Stomach (tissue), 9 donors: ENCODE measurements around the gene FHL2. TPM values are rescaled to one million over a fixed set of nuclear protein-coding genes. Genes with fewer than 3 reads are reported as not detected.
A peak's percentile ranks its signal among the peaks of the same experiment; 100 is the strongest.

Experiments
- DNase-seq, 2 donors: peaks; one replicate each; pipeline versions ENCODE4 v3.0.0 to v3.0.0-alpha.2; 2013 to 2019
- H3K27ac ChIP-seq, 5 donors: fragments of 200-600 bp in 4 of 5; sonication (generic) in 4 of 5; one replicate each; pipeline ENCODE4 v1.5.1; 2013 to 2019; ENCODE audit warnings: mild to moderate bottlenecking in 1 of 5, moderate library complexity in 1 of 5
- H3K27me3 ChIP-seq, 3 donors: fragments of 200-600 bp; sonication (generic); one replicate each; pipeline ENCODE4 v1.5.1; 2017 to 2019; ENCODE audit warnings: mixed run types in 1 of 3
- H3K36me3 ChIP-seq, 4 donors: fragments of 200-600 bp; sonication (generic); 1 replicate in 3 of 4; 2 replicates in 1 of 4; pipeline ENCODE4 v1.5.1; 2016 to 2019
- H3K4me1 ChIP-seq, 4 donors: fragments of 200-600 bp; sonication (generic); one replicate each; pipeline ENCODE4 v1.5.1; 2016 to 2019
- H3K4me3 ChIP-seq, 4 donors: fragments of 200-600 bp; sonication (generic) in 3 of 4; one replicate each; pipeline ENCODE4 v1.5.1; 2016 to 2019; ENCODE audit warnings: mild to moderate bottlenecking in 1 of 4
- H3K9me3 ChIP-seq, 4 donors: fragments of 200-600 bp; sonication (generic); one replicate each; pipeline ENCODE4 v1.5.1; 2016 to 2019
- CTCF ChIP-seq, 7 experiments: fragments of 450-650 bp in 4 of 7; fragments of 200-600 bp in 3 of 7; sonication (generic) in 3 of 7; IDR thresholded peaks; one replicate each; pipeline ENCODE4 v1.5.1; 2016 to 2019; ENCODE audit warnings: antibody characterized with exemption in 7 of 7, control low read depth in 2 of 7, mild to moderate bottlenecking in 1 of 7
- EP300 ChIP-seq: sonication (generic); formaldehyde crosslinking; IDR thresholded peaks from one replicate; pipeline ENCODE4 v1.6.1; 2017; ENCODE audit warnings: antibody characterized with exemption
- POLR2A ChIP-seq, 4 donors: fragments of 450-650 bp; IDR thresholded peaks; one replicate each; pipeline ENCODE4 v1.6.1; 2016; ENCODE audit warnings: antibody characterized with exemption in 4 of 4, control low read depth in 2 of 4, mild to moderate bottlenecking in 1 of 4, moderate library complexity in 1 of 4
- POLR2AphosphoS5 ChIP-seq, 3 donors: sonication (generic); formaldehyde crosslinking; IDR thresholded peaks; one replicate each; pipeline ENCODE4 v1.6.1; 2016; ENCODE audit warnings: antibody characterized with exemption in 3 of 3
- WGBS, 5 donors: extraction: QIAGEN DNeasy Blood & Tissue Kit in 3 of 5; methylation state at CpG; one replicate each; pipeline versions ENCODE4 v1.1.5 to v1.1.7; 2013 to 2018; 5-methylcytosine and 5-hydroxymethylcytosine counted together
- intact Hi-C: fragments of 100-400 bp; cut with DNase I; formaldehyde crosslinking; loops from one replicate; pipeline ENCODE4 v1.15.1; 2023; ENCODE audit warnings: low total_unique reads
- polyA plus RNA-seq, 3 donors: library from polyadenylated mRNA; stranded (reverse); fragments of 200-250 nt; gene quantifications; one replicate each; pipeline ENCODE4 v1.2.3, GENCODE V29; 2013
- total RNA-seq, 5 donors: library from RNA; depleted of rRNA; stranded (reverse); fragments of >200 nt; gene quantifications; one replicate each; pipeline versions ENCODE4 v1.1.0 to v1.2.3, GENCODE V29; 2014 to 2016
- donor health status: healthy with polysubstance abuse.
- donor health status: Bipolar disorder and iron deficiency.
- donor health status: healthy.

Gene FHL2
- total and polyA plus RNA-seq, 8 donors: 42.3 to 240 (median 61.9) TPM

GRCh38 chr2:105334211-105334610 lies 64.6 kb downstream of the FHL2 start:
- no peak overlapping the region for H3K4me3 ChIP-seq
- H3K4me1 ChIP-seq: peaks cover 20 to 39% (median 32%) of the 10 kb centered on the region in 4 donors
- DNase-seq: no peak
- intact Hi-C loops: no loop called here
- H3K9me3 ChIP-seq: no peaks in the 10 kb centered on the region
- TF ChIP-seq POLR2A (IDR thresholded peaks at IDR 0.05) (no peak), POLR2AphosphoS5 (IDR thresholded peaks at IDR 0.05) (no peak), EP300 (no peak), CTCF (IDR thresholded peaks at IDR 0.05) (no peak)
- H3K27me3 ChIP-seq: no peaks in the 10 kb centered on the region
- peaks cover 0 to 8% (median 4%) of the 10 kb centered on the region in 4 donors for H3K36me3 ChIP-seq
- no peak overlapping the region for H3K27ac ChIP-seq
- WGBS, 5 donors: 52 to 78% (median 70%) methylated on average over 4 of the region's 4 CpGs

GRCh38 chr2:105330681-105331375 lies 68.0 kb downstream of the FHL2 start:
- H3K27ac ChIP-seq: peak overlapping the region; percentile 71 to 95 (median 92)
- intact Hi-C loops: no loop called here
- peak in 1 of 2 donors; percentile 46 for DNase-seq

GRCh38 chr2:105329561-105330495 lies 69.0 kb downstream of the FHL2 start, which contains the start of gene TGFBRAP1:
Gene TGFBRAP1, minus strand, starts transcription at chr2:105329735. Its CDS starts 21,434 bp downstream, at chr2:105308301.
- Histone ChIP-seq H3K9me3 (no peaks in the 10 kb centered on the region), H3K36me3 (peaks cover 7 to 14% (median 7%) of the 10 kb centered on the region in 4 donors), H3K4me3 (peak within 1 kb of the TSS; percentile 68 to 77 (median 72)), H3K27me3 (no peaks in the 10 kb centered on the region), H3K4me1 (peaks cover 25 to 49% (median 36%) of the 10 kb centered on the region in 4 donors), H3K27ac (peak within 1 kb of the TSS; percentile 91 to 98 (median 93))
- intact Hi-C loops: no loop called here
- TF ChIP-seq POLR2A (IDR thresholded peaks at IDR 0.05): no peak
- no peak for TF ChIP-seq EP300
- peak in 1 of 3 donors; percentile 5 for TF ChIP-seq POLR2AphosphoS5 (IDR thresholded peaks at IDR 0.05)
- no peak for TF ChIP-seq CTCF (IDR thresholded peaks at IDR 0.05)
- 3 to 7% (median 3%) methylated on average over 28 to 97 of the region's 101 CpGs for WGBS, 5 donors
- peak; percentile 71 to 87 for DNase-seq

More at GRCh38 chr2:105330681-105331375, 68.0 kb downstream of the FHL2 start:
- Histone ChIP-seq H3K4me1 (peaks cover 16 to 40% (median 31%) of the 10 kb centered on the region in 4 donors), H3K27me3 (no peaks in the 10 kb centered on the region), H3K36me3 (peaks cover 0 to 8% (median 4%) of the 10 kb centered on the region in 4 donors), H3K4me3 (no peak overlapping the region), H3K9me3 (no peaks in the 10 kb centered on the region)
- TF ChIP-seq EP300 (no peak), CTCF (IDR thresholded peaks at IDR 0.05) (no peak), POLR2AphosphoS5 (IDR thresholded peaks at IDR 0.05) (no peak), POLR2A (IDR thresholded peaks at IDR 0.05) (no peak)
- 90 to 93% (median 92%) methylated on average over 4 of the region's 4 CpGs for WGBS, 5 donors

GRCh38 chr2:105329197-105329554 lies 69.7 kb downstream of the FHL2 start:
- no peak for DNase-seq
- no peaks in the 10 kb centered on the region for H3K9me3 ChIP-seq
- intact Hi-C loops: no loop called here
- peaks cover 27 to 55% (median 40%) of the 10 kb centered on the region in 4 donors for H3K4me1 ChIP-seq
- 0 to 2% (median 1%) methylated on average over 8 to 17 of the region's 17 CpGs for WGBS, 5 donors
- H3K36me3 ChIP-seq: peaks cover 2 to 13% (median 12%) of the 10 kb centered on the region in 4 donors
- TF ChIP-seq POLR2A (IDR thresholded peaks at IDR 0.05) (no peak), EP300 (no peak), POLR2AphosphoS5 (IDR thresholded peaks at IDR 0.05) (no peak), CTCF (IDR thresholded peaks at IDR 0.05) (no peak)
- H3K27me3 ChIP-seq: no peaks in the 10 kb centered on the region
- H3K27ac ChIP-seq: peak overlapping the region; percentile 84 to 98 (median 93)
- H3K4me3 ChIP-seq: peak overlapping the region; percentile 68 to 77 (median 72)
